Adrenal gland (tissue), 12 donors: ENCODE results near the gene ZSWIM8. TPM values are rescaled to one million over a fixed set of nuclear protein-coding genes. Genes with fewer than 3 reads are reported as not detected.

ENCODE experiments used
- DNase-seq, 7 donors: peaks; one replicate each; pipeline ENCODE4 v3.0.0-alpha.2; 2019 to 2020
- H3K27ac ChIP-seq, 5 donors: fragments of 200-600 bp; sonication (generic) in 4 of 5; 1 replicate in 3 of 5; 2 replicates in 2 of 5; pipeline versions ENCODE4 v1.5.1 to v1.8.0; 2016 to 2020; ENCODE audit warnings: mild to moderate bottlenecking in 1 of 5
- H3K27me3 ChIP-seq: fragments of 200-600 bp; 2 replicates; pipeline ENCODE4 v1.8.0; 2021
- H3K36me3 ChIP-seq, 2 donors: fragments of 200-600 bp; replicated peaks in 1 of 2; 1 replicate in 1 of 2; 2 replicates in 1 of 2; pipeline versions ENCODE4 v1.5.1 to v1.8.0; 2018 to 2022
- H3K4me1 ChIP-seq, 2 donors: fragments of 200-600 bp; replicated peaks in 1 of 2; 1 replicate in 1 of 2; 2 replicates in 1 of 2; pipeline versions ENCODE4 v1.5.1 to v1.8.0; 2018 to 2021
- H3K4me3 ChIP-seq, 4 donors: fragments of 200-600 bp; sonication (generic) in 3 of 4; one replicate each; pipeline ENCODE4 v1.5.1; 2016 to 2018
- H3K9me3 ChIP-seq, 3 donors: fragments of 200-600 bp; sonication (generic) in 1 of 3; replicated peaks in 1 of 3; 1 replicate in 2 of 3; 2 replicates in 1 of 3; pipeline versions ENCODE4 v1.5.1 to v1.8.0; 2016 to 2021
- POLR2A ChIP-seq, 2 donors: fragments of 450-650 bp; IDR thresholded peaks; one replicate each; pipeline ENCODE4 v1.6.1; 2017; ENCODE audit warnings: antibody characterized with exemption in 2 of 2, mild to moderate bottlenecking in 2 of 2, moderate library complexity in 1 of 2
- WGBS, 4 donors: extraction: QIAGEN DNeasy Blood & Tissue Kit in 2 of 4; methylation state at CpG; one replicate each; pipeline versions ENCODE4 v1.1.5 to v1.1.7; 2013 to 2017; 5-methylcytosine and 5-hydroxymethylcytosine counted together
- intact Hi-C, 2 donors: fragments of 100-400 bp; cut with DNase I; formaldehyde crosslinking; loops; one replicate each; pipeline versions ENCODE4 v1.14.1 to v1.15.0; 2022 to 2023
- polyA plus RNA-seq, 3 donors: library from polyadenylated mRNA; stranded (reverse); fragments of 200-250 nt in 2 of 3; fragments of 350-450 nt in 1 of 3; fragmentation: Illumina TruSeq in 1 of 3; extraction: RNeasy Lipid Tissue Mini Kit (QIAGEN cat#74804) in 1 of 3; gene quantifications; one replicate each; pipeline ENCODE4 v1.2.3, GENCODE V29; 2013 to 2014
- total RNA-seq, 9 donors: library from RNA; depleted of rRNA in 4 of 9; stranded (reverse); fragments of >200 nt in 4 of 9; fragments of 120-200 nt in 1 of 9; fragmentation: NEBNext Ultra II Directional in 1 of 9; extraction: Animal tissue kit (Norgen Biotek cat#: 25700) in 1 of 9; gene quantifications; one replicate each; pipeline versions ENCODE4 v1.1.0 to v1.2.4, GENCODE V29; 2013 to 2023
- TF ChIP-seq, protein P1 (sequence below), 6 experiments: fragments of 450-650 bp in 4 of 6; fragments of 200-600 bp in 2 of 6; sonication (generic) in 1 of 6; IDR thresholded peaks; 1 replicate in 5 of 6; 2 replicates in 1 of 6; pipeline versions ENCODE4 v1.5.1 to v1.8.0; 2016 to 2021; ENCODE audit warnings: antibody characterized with exemption in 6 of 6, mild to moderate bottlenecking in 2 of 6, moderate library complexity in 1 of 6
- donor health status: healthy with polysubstance abuse.
- donor health status: Bipolar disorder and iron deficiency.
- donor health status: DM: yes; HTN: yes; CAD: no.
- donor health status: DM: no; HTN: no; CAD: no.
- donor health status: DM: no; HTN: no; CAD: no.
- donor health status: DM: yes; HTN: yes; CAD: no.

The ZSWIM8 gene
- total and polyA plus RNA-seq, 12 donors, result 55.7 to 714 (median 114) TPM

GRCh38 chr10:73806176-73806950 lies 21.0 kb downstream of the ZSWIM8 start:
- 87 to 97% (median 91%) methylated on average over 14 of the region's 14 CpGs for WGBS, 4 donors
- TF ChIP-seq, protein P1, sequence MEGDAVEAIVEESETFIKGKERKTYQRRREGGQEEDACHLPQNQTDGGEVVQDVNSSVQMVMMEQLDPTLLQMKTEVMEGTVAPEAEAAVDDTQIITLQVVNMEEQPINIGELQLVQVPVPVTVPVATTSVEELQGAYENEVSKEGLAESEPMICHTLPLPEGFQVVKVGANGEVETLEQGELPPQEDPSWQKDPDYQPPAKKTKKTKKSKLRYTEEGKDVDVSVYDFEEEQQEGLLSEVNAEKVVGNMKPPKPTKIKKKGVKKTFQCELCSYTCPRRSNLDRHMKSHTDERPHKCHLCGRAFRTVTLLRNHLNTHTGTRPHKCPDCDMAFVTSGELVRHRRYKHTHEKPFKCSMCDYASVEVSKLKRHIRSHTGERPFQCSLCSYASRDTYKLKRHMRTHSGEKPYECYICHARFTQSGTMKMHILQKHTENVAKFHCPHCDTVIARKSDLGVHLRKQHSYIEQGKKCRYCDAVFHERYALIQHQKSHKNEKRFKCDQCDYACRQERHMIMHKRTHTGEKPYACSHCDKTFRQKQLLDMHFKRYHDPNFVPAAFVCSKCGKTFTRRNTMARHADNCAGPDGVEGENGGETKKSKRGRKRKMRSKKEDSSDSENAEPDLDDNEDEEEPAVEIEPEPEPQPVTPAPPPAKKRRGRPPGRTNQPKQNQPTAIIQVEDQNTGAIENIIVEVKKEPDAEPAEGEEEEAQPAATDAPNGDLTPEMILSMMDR (IDR thresholded peaks at IDR 0.05), result no peak
- TF ChIP-seq POLR2A (IDR thresholded peaks at IDR 0.05), result no peak
- intact Hi-C loops, result no loop called here
- H3K36me3 ChIP-seq, result peaks cover 0 to 73% of the 10 kb centered on the region in 2 donors
- H3K27me3 ChIP-seq, result no peaks in the 10 kb centered on the region
- peaks cover 16 to 36% of the 10 kb centered on the region in 2 donors for H3K4me1 ChIP-seq
- no peaks in the 10 kb centered on the region for H3K9me3 ChIP-seq
- no peak overlapping the region for H3K4me3 ChIP-seq
- H3K27ac ChIP-seq, result no peak overlapping the region
- DNase-seq, result peak in 1 of 7 donors; percentile 15

DNA sequence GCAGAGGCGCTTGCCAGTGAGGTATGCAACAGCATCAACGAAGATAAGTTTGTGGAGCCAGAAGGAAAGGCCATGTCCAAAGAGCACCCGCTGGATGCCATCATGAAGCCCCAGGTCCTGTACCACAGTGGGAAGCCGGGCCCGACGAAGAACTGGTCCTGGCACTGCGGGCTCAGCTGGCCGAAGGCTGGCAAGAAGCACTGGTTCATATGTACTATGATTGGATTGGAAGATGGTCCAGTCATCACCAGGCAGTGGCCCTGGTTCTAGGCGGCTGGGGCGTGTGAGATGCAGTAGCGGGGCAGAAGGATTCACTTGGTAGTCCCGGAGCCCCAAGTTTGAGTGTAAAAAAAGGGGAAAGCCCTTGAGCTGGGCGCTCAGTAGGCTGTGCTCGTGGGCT lies 22.1 kb downstream of the ZSWIM8 start:
- TF ChIP-seq POLR2A (IDR thresholded peaks at IDR 0.05), result no peak
- TF ChIP-seq, protein P1 (IDR thresholded peaks at IDR 0.05), result no peak
- intact Hi-C loops, result no loop called here

DNA sequence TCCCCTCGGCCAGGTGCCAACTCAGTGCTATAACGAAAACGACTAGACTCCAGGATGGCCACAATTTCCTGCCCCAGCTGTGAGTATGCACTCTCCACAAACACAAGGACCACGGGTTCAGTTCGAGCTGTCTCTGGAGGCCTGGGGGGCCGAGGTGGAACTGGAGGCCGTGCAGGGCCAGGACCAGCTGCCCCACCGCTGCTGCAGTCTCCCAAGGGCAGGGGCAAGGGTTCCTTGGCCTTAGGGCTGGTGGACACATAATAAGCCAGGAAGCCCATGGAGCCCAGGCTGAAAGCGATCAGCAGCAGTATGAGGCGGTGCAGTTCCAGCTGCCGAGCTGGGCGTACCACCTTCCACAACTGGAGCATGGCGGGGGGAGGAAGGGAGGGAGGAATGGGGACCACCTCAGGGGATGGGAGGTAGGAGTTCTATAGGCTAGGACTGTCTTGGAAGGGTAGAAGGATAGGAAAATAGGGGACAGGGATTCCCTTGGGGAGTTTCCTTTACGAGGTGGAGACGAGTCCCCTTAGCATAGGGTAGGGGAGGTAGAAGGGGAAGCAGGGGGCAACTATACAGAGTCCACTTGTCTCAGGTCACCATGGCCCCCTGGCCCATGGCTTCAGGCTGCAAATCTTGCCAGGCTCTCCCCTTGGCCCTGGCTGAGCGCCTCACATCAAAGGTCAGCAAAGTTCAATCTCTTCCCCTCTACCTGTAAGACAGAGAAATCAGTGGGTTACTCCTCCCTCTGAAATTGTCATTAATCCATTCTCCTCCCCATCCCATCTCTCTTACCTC lies 22.8 kb downstream of the ZSWIM8 start:
- no peaks in the 10 kb centered on the region for H3K9me3 ChIP-seq
- no peaks in the 10 kb centered on the region for H3K27me3 ChIP-seq
- H3K4me1 ChIP-seq, result peaks cover 16 to 36% of the 10 kb centered on the region in 2 donors
- intact Hi-C loops, result no loop called here
- TF ChIP-seq, protein P1 (IDR thresholded peaks at IDR 0.05), result no peak
- TF ChIP-seq POLR2A (IDR thresholded peaks at IDR 0.05), result no peak
- peaks cover 0 to 55% of the 10 kb centered on the region in 2 donors for H3K36me3 ChIP-seq
- H3K27ac ChIP-seq, result peak overlapping the region in 3 of 5 donors; percentile 38 to 94 (median 60)
- WGBS, 4 donors, result 93 to 95% (median 93%) methylated on average over 9 to 16 of the region's 16 CpGs
- no peak overlapping the region for H3K4me3 ChIP-seq
- DNase-seq, result peak in 2 of 7 donors; percentile 23 to 26

More for the DNA sequence above, 22.1 kb downstream of the ZSWIM8 start:
- peak in 1 of 7 donors; percentile 19 for DNase-seq
- WGBS, 4 donors, result 95 to 97% (median 97%) methylated on average over 14 of the region's 14 CpGs
- Histone ChIP-seq H3K9me3 (no peaks in the 10 kb centered on the region), H3K4me3 (no peak overlapping the region), H3K4me1 (peaks cover 16 to 36% of the 10 kb centered on the region in 2 donors), H3K27ac (peak overlapping the region in 1 of 5 donors; percentile 13), H3K36me3 (peaks cover 0 to 62% of the 10 kb centered on the region in 2 donors), H3K27me3 (no peaks in the 10 kb centered on the region)
